ENCODE results near the gene RRP15.

RRP15 gene

DNA sequence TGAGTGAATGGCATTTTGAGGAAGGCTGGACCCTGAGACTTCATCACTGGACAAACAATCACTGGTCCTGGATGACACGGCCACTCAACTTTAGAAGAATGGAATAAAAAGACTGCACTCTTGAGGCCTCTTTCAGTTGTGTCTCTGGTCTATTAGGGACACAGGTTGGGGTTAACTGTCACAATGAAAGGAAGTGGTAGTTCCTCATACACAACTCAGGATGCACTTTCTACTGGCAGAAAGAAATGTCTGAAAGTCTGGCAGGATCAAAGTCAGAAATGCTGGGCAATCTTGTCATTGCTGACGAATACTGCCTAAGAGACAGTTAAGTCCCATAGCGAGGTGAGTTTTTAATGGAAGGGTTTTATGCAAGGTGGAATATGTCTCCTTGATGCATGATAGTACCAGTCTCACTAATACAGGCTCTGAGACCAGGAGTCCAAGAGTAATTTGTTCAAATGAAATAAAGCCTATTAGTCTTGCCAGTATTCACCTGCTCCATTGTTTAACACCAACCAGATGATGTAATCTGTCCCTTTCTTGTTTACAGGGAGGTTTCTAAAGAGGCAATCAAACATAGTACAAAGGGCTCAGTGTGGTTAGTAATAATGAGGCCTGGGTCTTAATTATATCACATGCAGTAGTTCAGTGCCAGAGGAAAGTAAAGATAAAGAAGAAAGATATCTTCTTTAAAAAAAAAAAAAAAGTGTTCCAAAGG lies 11.2 kb upstream of the RRP15 start:
- TF ChIP-seq, protein P1, sequence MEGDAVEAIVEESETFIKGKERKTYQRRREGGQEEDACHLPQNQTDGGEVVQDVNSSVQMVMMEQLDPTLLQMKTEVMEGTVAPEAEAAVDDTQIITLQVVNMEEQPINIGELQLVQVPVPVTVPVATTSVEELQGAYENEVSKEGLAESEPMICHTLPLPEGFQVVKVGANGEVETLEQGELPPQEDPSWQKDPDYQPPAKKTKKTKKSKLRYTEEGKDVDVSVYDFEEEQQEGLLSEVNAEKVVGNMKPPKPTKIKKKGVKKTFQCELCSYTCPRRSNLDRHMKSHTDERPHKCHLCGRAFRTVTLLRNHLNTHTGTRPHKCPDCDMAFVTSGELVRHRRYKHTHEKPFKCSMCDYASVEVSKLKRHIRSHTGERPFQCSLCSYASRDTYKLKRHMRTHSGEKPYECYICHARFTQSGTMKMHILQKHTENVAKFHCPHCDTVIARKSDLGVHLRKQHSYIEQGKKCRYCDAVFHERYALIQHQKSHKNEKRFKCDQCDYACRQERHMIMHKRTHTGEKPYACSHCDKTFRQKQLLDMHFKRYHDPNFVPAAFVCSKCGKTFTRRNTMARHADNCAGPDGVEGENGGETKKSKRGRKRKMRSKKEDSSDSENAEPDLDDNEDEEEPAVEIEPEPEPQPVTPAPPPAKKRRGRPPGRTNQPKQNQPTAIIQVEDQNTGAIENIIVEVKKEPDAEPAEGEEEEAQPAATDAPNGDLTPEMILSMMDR (conservative IDR thresholded peaks at IDR 0.05): no peak
- no peak overlapping the region for H3K27ac ChIP-seq

DNA sequence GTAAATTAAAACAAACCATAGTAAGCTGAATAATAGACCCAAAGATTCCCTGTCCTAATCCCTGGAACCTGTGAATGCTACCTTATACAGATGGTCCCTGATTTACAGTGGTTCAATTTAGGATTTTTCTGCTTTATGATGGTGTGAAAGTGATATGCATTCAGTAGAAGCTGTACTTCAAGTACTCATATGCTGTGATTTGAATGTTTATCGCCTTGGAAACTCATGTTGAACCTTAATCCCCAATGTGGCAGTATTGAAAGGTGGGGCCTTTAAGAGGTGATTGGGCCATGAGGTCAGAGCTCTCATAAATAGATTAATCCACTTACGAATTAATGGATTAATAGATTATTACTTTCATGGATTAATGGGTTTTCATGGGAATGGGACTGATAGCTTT lies 10.6 kb upstream of the RRP15 start:
- H3K27ac ChIP-seq: no peak overlapping the region
- TF ChIP-seq, protein P1 (conservative IDR thresholded peaks at IDR 0.05): no peak

DNA sequence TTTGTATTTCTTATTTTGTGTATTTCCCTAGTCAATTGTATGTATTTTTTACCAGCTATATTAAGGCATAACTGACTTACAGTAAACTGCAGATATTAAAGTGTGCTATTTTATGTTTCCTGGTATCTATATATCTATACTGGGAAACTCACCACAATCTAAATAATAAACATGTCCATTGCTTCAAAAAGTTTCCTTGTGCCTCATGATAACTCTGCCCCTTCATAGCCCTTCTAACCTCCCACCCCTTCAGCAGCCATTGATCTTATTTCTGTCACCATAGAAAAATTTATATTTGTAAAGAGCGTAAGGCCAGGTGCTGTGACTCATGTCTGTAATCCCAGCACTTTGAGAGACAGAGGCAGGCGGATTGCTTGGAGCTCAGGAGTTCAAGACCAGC lies 9.3 kb upstream of the RRP15 start:
- TF ChIP-seq, protein P1 (conservative IDR thresholded peaks at IDR 0.05): no peak
- no peak overlapping the region for H3K27ac ChIP-seq

DNA sequence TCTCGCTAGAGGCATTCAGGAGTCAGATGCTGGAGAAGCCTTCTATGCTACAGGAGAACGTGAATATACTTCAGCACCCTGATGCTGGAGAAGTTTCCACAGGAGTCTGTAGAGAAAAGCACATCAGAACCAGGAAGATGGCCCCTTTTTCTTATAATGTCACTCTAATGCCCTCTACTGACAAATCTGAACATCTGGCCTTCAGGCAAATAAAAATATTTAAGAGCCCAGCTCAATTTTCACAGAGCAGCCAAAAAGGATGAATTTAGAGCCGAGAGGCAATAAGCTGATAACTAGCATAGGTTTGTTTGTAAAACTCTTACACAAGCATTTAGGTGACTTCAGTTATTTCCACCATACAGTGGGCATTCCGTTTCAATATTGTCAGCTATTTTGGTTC lies 3.8 kb upstream of the RRP15 start:
- TF ChIP-seq, protein P1 (conservative IDR thresholded peaks at IDR 0.05): peak; percentile 24; the same call in 1 of the 2 replicates
- no peak overlapping the region for H3K27ac ChIP-seq

DNA sequence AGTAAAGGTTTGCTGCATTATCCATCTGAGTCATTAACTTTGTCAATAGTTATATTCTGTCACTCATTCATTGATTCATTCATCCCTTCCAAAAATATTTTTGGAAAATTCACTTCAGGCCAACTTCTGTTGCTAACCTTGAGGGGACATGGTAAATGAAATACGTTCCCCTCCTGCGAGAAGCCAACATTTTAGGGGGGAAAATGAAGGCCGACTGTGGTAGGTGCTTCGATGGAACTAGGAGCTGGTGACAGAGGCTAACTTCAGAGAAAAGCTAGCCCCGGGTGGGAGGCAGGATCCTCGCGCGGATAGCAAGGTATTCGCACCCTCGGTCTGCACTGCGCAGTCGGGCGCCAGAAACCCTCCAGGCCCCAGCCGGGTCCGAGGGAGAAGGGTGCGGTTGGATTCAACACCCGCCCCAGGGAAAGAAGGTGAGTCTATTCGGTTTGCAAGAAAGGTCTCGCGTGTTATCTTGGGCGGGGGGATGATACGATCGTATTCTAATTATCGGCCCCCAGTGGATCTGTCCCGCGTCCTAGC lies 646 bp upstream of the RRP15 start:
- peak overlapping the region; percentile 86 for H3K27ac ChIP-seq

DNA sequence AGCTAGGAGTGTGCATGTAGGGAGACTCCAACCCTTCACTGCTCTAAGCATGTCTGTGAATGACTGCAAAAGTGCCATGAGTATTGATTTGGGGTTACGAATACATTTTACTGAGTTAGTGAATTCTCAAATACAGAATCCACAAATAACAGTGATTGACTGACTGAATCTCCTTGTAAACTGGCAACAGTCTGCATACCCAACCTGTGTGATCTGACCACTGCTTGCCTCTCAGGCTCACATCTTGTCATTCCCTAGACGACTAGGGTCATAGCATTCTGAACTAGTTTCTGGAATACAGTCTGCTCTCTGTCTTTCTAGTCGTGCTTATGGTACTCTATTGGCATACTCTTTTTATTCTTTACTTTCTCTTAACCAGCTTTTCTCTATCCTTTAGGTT lies 7.4 kb downstream of the RRP15 start:
- no peak overlapping the region for H3K27ac ChIP-seq
- TF ChIP-seq, protein P1 (conservative IDR thresholded peaks at IDR 0.05): no peak

More for the DNA sequence above, 646 bp upstream of the RRP15 start:
- TF ChIP-seq, protein P1 (conservative IDR thresholded peaks at IDR 0.05): no peak

DNA sequence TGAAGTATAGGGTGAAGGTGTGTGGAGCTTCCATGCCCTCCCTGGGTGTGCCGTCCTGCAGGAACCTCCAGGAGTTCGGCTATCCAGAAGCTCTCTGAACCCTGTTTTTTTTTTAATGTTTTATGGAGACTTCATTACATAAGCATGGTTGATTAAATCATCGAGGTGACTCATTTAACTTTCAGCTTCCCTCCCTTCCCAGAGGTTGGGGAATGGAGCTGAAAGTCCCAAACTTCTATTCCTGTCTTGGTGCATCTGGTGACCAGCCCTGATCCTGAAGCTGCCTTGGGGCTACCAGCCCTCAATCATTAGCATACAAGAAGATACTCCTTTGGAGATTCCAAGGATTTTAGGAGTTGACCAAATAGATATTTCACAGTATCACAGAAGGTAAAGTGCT lies 9.5 kb downstream of the RRP15 start:
- no peak overlapping the region for H3K27ac ChIP-seq
- TF ChIP-seq, protein P1 (conservative IDR thresholded peaks at IDR 0.05): no peak
